ENCODE data around the gene SPPL3. TPM values are rescaled to one million over a fixed set of nuclear protein-coding genes. Genes with fewer than 3 reads are reported as not detected.
"Not testable (repeated sequence)": the region's sequence is repeated elsewhere in the genome, so short reads cannot be mapped to it uniquely, and the experiment has no call there.

SPPL3 gene
- total RNA-seq, 1 donor from 2014 or later, result 43.0 TPM

GRCh38 chr12:120921637-120922036, 17.5 kb upstream of the SPPL3 start:
- no peak for DNase-seq (ENCODE audit: low spot score)

- no peak for DNase-seq (ENCODE audit: low spot score)
Measured at GRCh38 chr12:120920178-120920577, 16.0 kb upstream of the SPPL3 start.

- DNase-seq (ENCODE audit: low spot score), result peak; percentile 20
Measured at GRCh38 chr12:120917748-120918147, 13.6 kb upstream of the SPPL3 start.

- DNase-seq (ENCODE audit: low spot score), result peak; percentile 85
Measured at GRCh38 chr12:120916561-120916960, 12.4 kb upstream of the SPPL3 start.

- DNase-seq (ENCODE audit: low spot score), result peak; percentile 51
Measured at GRCh38 chr12:120914794-120915193, 10.6 kb upstream of the SPPL3 start.

GRCh38 chr12:120909633-120910298, 5.6 kb upstream of the SPPL3 start:
- DNase-seq (ENCODE audit: low spot score), result no peak

GRCh38 chr12:120905856-120906384, 1.8 kb upstream of the SPPL3 start:
- DNase-seq (ENCODE audit: low spot score), result no peak

- no peak for DNase-seq (ENCODE audit: low spot score)
Measured at GRCh38 chr12:120903412-120904196, 554 bp downstream of the SPPL3 start.

GRCh38 chr12:120902846-120903411, 1.2 kb downstream of the SPPL3 start:
- no peak for DNase-seq (ENCODE audit: low spot score)

- DNase-seq (ENCODE audit: low spot score), result no peak
Measured at GRCh38 chr12:120901818-120902217, 2.3 kb downstream of the SPPL3 start.

GRCh38 chr12:120901101-120901500, 3.1 kb downstream of the SPPL3 start:
- DNase-seq (ENCODE audit: low spot score), result not testable (repeated sequence)

GRCh38 chr12:120895532-120895931, 8.6 kb downstream of the SPPL3 start:
- no peak for DNase-seq (ENCODE audit: low spot score)

GRCh38 chr12:120892265-120892664, 11.9 kb downstream of the SPPL3 start:
- no peak for DNase-seq (ENCODE audit: low spot score)

GRCh38 chr12:120890963-120891362, 13.2 kb downstream of the SPPL3 start:
- DNase-seq (ENCODE audit: low spot score), result no peak

GRCh38 chr12:120887253-120888043, 16.7 kb downstream of the SPPL3 start:
- DNase-seq (ENCODE audit: low spot score), result no peak

- DNase-seq (ENCODE audit: low spot score), result no peak
Measured at GRCh38 chr12:120886199-120887018, 17.7 kb downstream of the SPPL3 start.

GRCh38 chr12:120885521-120885920, 18.6 kb downstream of the SPPL3 start:
- DNase-seq (ENCODE audit: low spot score), result no peak

GRCh38 chr12:120884644-120885043, 19.5 kb downstream of the SPPL3 start:
- DNase-seq (ENCODE audit: low spot score), result no peak

- no peak for DNase-seq (ENCODE audit: low spot score)
Measured at GRCh38 chr12:120882055-120882555, 22.1 kb downstream of the SPPL3 start.

- no peak for DNase-seq (ENCODE audit: low spot score)
Measured at GRCh38 chr12:120879718-120880300, 24.3 kb downstream of the SPPL3 start.
